ENCODE data around the gene ACTR2.

ACTR2 gene

DNA sequence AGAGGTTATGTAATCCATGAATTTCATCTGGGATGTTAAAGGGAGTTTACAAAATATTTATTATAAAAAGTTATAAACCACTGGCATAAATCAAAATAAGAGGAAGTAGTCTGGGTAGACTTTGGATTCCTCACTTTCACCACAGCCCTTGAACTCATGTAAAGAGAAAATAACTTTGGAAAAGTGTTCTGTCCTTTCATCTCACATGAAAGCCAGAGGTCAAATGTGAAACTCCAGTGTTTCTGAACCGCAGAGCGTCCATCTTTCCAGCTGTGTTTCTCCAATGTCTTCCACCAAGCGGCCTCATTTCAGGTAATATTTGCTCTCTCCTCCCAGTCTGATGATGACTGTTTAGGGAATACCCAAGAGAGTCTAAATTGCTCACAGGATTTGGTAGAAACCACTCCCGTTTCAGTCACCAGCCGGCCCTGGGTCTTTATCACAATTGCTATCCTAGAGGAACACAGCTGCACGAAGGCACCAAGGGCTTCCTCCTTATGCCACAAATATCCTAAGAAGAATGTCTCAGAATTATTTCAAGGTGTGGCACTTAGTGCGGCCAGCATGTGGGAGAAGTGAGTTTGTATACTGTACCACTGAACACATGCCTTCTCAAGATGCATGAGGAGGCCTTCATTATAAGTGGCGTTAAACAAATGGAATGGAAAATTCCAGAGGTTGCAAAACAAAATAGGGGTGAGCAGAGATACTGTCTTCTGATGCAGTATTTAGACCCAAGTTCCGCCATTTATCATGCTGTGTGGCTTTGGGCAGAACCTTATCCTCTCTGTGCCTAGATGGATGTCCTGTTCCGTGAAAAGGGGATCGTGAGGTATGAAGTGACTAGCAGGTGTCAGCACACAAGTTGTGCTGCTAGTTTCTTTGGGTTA is 63.8 kb downstream of the ACTR2 start:
- no peak overlapping the region for H3K4me3 ChIP-seq (replicated peaks; ENCODE audit: low read depth, low read length)
- peak; percentile 37 for DNase-seq (ENCODE audit: extremely low read depth, low read depth)
- TF ChIP-seq, protein P1, sequence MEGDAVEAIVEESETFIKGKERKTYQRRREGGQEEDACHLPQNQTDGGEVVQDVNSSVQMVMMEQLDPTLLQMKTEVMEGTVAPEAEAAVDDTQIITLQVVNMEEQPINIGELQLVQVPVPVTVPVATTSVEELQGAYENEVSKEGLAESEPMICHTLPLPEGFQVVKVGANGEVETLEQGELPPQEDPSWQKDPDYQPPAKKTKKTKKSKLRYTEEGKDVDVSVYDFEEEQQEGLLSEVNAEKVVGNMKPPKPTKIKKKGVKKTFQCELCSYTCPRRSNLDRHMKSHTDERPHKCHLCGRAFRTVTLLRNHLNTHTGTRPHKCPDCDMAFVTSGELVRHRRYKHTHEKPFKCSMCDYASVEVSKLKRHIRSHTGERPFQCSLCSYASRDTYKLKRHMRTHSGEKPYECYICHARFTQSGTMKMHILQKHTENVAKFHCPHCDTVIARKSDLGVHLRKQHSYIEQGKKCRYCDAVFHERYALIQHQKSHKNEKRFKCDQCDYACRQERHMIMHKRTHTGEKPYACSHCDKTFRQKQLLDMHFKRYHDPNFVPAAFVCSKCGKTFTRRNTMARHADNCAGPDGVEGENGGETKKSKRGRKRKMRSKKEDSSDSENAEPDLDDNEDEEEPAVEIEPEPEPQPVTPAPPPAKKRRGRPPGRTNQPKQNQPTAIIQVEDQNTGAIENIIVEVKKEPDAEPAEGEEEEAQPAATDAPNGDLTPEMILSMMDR (IDR thresholded peaks at IDR 0.05; ENCODE audit: low read depth, low read length, missing control alignments), result no peak

DNA sequence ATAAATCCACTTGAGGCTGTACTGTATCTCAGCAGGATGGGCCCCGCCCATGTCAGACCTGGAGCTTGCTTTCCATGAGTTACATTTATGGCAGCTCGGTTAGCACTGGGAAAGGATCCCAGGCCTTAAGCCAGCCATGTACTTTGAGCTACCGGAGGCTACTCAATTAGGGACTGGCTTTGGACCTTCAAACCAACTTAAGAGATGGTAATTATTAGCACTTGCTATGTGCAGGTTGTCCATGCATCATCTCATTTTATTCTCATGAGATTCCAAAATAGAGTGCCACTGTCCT is 64.4 kb downstream of the ACTR2 start:
- DNase-seq (ENCODE audit: extremely low read depth, low read depth), result no peak
- no peak overlapping the region for H3K4me3 ChIP-seq (replicated peaks; ENCODE audit: low read depth, low read length)
- TF ChIP-seq, protein P1 (IDR thresholded peaks at IDR 0.05; ENCODE audit: low read depth, low read length, missing control alignments), result no peak

DNA sequence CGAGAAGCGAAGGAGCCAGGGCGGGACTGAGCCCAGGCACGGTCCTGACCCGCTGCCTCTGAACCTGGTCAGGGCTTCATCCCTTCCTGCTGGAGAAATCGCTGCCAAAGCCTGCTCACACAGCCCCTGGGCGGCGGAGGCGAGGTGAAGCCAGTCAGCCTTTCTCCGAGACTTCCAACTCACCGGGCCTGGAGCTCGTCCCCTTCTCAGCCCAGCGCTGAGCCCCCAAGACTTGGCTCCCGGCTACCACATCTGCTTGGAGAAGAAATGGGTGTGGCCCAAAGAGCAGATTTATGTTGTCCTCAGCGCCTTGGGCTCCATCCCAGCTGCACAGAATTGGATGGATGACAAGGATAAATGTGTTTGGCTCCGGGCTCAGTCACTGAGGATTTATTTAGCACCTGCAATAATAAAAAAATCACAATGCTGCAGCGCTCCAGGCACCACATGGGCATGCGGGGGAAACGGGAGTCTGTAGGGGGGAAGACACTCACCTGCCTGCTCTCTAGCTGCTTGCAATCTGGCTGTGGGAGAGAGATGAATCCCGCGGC is 64.9 kb downstream of the ACTR2 start:
- TF ChIP-seq, protein P1 (IDR thresholded peaks at IDR 0.05; ENCODE audit: low read depth, low read length, missing control alignments), result no peak
- DNase-seq (ENCODE audit: extremely low read depth, low read depth), result peak; percentile 66
- no peak overlapping the region for H3K4me3 ChIP-seq (replicated peaks; ENCODE audit: low read depth, low read length)

DNA sequence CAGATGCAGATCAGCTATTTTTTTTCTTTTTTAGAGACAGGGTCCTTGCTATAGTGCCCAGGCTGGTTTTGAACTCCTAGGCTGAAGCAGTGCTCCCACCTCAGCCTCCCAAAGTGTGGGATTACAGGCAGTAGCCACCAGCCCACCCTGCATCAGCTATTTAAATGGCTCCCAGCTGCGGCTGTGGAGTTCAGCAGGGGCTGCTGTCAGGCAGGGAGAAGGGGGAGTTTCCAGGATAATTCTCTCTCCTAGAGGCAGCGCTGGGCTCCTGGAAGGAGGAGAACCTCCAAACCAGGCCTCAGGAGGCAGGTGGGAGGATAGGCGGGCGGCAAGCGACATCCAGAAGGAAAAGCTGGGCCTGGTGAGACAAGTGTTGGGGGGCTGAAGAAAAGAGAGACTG is 65.7 kb downstream of the ACTR2 start:
- DNase-seq (ENCODE audit: extremely low read depth, low read depth), result no peak
- H3K4me3 ChIP-seq (replicated peaks; ENCODE audit: low read depth, low read length), result no peak overlapping the region
- TF ChIP-seq, protein P1 (IDR thresholded peaks at IDR 0.05; ENCODE audit: low read depth, low read length, missing control alignments), result no peak

DNA sequence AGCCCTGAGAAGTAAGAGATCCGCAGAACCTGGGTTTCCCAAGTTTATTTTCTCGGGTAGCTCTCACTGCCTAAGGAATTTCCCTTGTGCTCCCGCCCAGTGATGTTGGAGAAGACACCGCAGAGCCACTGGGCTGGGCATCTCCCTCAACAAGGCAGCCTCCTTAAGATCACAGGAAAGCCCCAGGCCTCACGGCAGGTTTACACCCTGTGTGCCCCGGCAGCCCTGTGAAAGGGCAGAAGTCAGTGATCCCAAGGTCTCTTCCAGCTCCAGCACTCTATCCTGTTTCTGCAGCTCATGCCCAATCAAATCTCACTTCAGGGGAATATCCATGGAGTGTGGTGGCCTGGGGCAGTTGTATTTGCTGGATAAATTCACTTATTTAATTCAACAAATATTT is 66.5 kb downstream of the ACTR2 start:
- TF ChIP-seq, protein P1 (IDR thresholded peaks at IDR 0.05; ENCODE audit: low read depth, low read length, missing control alignments), result no peak
- DNase-seq (ENCODE audit: extremely low read depth, low read depth), result no peak
- H3K4me3 ChIP-seq (replicated peaks; ENCODE audit: low read depth, low read length), result no peak overlapping the region

DNA sequence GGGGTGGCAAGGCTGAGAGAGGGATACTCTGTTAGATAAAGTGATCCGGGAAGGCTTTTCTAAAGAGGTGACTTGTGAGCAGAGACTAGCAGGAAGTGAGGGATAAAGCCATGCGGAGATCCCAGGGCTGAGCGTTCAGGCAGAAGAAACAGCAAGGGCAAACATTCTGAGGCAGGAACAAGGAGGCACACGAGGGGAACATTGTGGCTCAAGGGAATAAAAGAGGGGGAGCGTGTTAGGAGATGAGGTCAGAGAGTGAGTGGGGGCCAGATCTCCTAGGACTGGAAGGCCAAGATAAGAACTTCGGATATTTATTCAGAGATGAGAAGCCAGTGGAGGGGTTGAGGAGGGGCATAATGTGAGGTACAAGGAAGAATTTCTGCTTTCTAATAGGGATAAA is 67.1 kb downstream of the ACTR2 start:
- TF ChIP-seq, protein P1 (IDR thresholded peaks at IDR 0.05; ENCODE audit: low read depth, low read length, missing control alignments), result no peak
- H3K4me3 ChIP-seq (replicated peaks; ENCODE audit: low read depth, low read length), result no peak overlapping the region
- no peak for DNase-seq (ENCODE audit: extremely low read depth, low read depth)
